ENCODE data around the gene ZNF292.

Gene ZNF292

GRCh38 chr6:87312860-87313259 lies 157.5 kb downstream of the ZNF292 start:
- no peaks in the 10 kb centered on the region for H3K36me3 ChIP-seq (ENCODE audit: control insufficient read depth, insufficient read depth, low read length, severe bottlenecking)
- H3K9me3 ChIP-seq (ENCODE audit: control insufficient read depth, low read length) = no peaks in the 10 kb centered on the region
- no peak overlapping the region for H3K9ac ChIP-seq (ENCODE audit: low read length)
- no peak overlapping the region for H3K4me3 ChIP-seq (ENCODE audit: low read length)
- no peak for DNase-seq (ENCODE audit: low read depth)
- H3K27me3 ChIP-seq (replicated peaks; ENCODE audit: control insufficient read depth, insufficient read depth, low read length) = peaks cover 11% of the 10 kb centered on the region
- H3K4me1 ChIP-seq (ENCODE audit: control insufficient read depth, insufficient read depth, low read length) = no peaks in the 10 kb centered on the region

All from adipocyte (in vitro differentiated cells).